Smooth muscle cell (in vitro differentiated cells): ENCODE measurements around the gene KIF1B. TPM values are rescaled to one million over a fixed set of nuclear protein-coding genes. Genes with fewer than 3 reads are reported as not detected.

Experiments
- DNase-seq: peaks from one replicate; lab custom pipeline; 2025; ENCODE audit not compliant: unreplicated experiment; lab: John Stamatoyannopoulos, UW
- H2AFZ ChIP-seq: fragments of 200-600 bp; sonication (generic); 2 replicates; pipeline ENCODE4 v1.6.0; 2016; ENCODE audit warnings: antibody characterized with exemption, low read depth, mild to moderate bottlenecking
- H3F3A ChIP-seq: fragments of 200-600 bp; sonication (generic); 2 replicates; pipeline ENCODE4 v1.6.0; 2017; ENCODE audit warnings: antibody characterized with exemption, low read depth
- H3K27ac ChIP-seq: fragments of 200-600 bp; sonication (generic); 2 replicates; pipeline ENCODE4 v1.5.1; 2016; ENCODE audit warnings: low read depth, mild to moderate bottlenecking
- H3K27me3 ChIP-seq: fragments of 200-600 bp; sonication (generic); 2 replicates; pipeline ENCODE4 v1.6.1; 2016; ENCODE audit warnings: low read depth, mild to moderate bottlenecking
- H3K36me3 ChIP-seq: fragments of 200-600 bp; sonication (generic); 2 replicates; pipeline ENCODE4 v1.5.1; 2016; ENCODE audit warnings: low read depth
- H3K4me1 ChIP-seq: fragments of 200-600 bp; sonication (generic); 2 replicates; pipeline ENCODE4 v1.5.1; 2016; ENCODE audit warnings: low read depth
- H3K4me2 ChIP-seq: fragments of 200-600 bp; sonication (generic); 2 replicates; pipeline ENCODE4 v1.6.0; 2016; ENCODE audit warnings: mild to moderate bottlenecking
- H3K4me3 ChIP-seq: fragments of 200-600 bp; sonication (generic); 2 replicates; pipeline ENCODE4 v1.5.1; 2016; ENCODE audit warnings: mild to moderate bottlenecking
- H3K79me2 ChIP-seq: fragments of 200-600 bp; sonication (generic); 2 replicates; pipeline ENCODE4 v1.6.0; 2016; ENCODE audit warnings: low read depth, mild to moderate bottlenecking
- H3K9ac ChIP-seq: fragments of 200-600 bp; sonication (generic); 2 replicates; pipeline ENCODE4 v1.6.0; 2016; ENCODE audit warnings: low read depth
- H3K9me3 ChIP-seq: fragments of 200-600 bp; sonication (generic); replicated peaks from 2 replicates; pipeline ENCODE4 v1.5.1; 2016; ENCODE audit warnings: low read depth
- H4K20me1 ChIP-seq: fragments of 200-600 bp; sonication (generic); 2 replicates; pipeline ENCODE4 v1.6.0; 2016; ENCODE audit warnings: low read depth
- WGBS: methylation state at CpG from one replicate; pipeline ENCODE4 v1.1.7; 2016; ENCODE audit warnings: low lambda C conversion rate; 5-methylcytosine and 5-hydroxymethylcytosine counted together
- polyA plus RNA-seq: library from polyadenylated mRNA; unstranded; fragments of >200 nt; fragmentation: Nextera tagmentation; extraction: Ambion mirVana; gene quantifications from 2 replicates; pipeline ENCODE4 v1.2.1, GENCODE V29; 2016
- total RNA-seq: library from RNA; depleted of rRNA; stranded (reverse); fragments of >200 nt; gene quantifications from 2 replicates; pipeline ENCODE4 v1.2.3, GENCODE V29; 2014
- TF ChIP-seq, protein P1 (sequence below): fragments of 200-600 bp; sonication (generic); IDR thresholded peaks from 2 replicates; pipeline ENCODE4 v1.5.1; 2017; ENCODE audit warnings: borderline replicate concordance, mild to moderate bottlenecking, antibody characterized with exemption; ENCODE audit not compliant: insufficient read depth, poor library complexity, severe bottlenecking

Gene KIF1B
- total and polyA plus RNA-seq, 2 experiments from 2014 or later: 9.1 to 29.6 TPM

DNA sequence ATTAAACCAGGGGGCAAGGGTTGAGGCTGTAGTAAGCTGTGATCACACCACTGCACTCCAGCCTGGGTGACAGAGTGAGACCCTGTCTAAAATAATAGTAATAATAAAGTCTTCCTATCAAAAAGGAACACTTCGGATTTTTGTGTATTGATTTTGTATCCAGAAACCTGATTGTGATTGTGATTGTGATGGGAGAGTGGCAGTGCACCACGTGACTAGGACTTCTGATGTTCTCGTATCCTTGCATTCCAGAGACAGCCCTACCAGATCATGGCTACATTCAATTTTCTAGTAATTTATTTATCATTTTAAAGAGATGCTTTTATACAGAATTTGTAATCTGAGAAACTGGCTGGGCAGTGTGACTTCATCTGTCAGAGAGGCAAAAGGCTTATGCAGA is 2.6 kb upstream of the KIF1B start:
- no peak overlapping the region for H3K4me2 ChIP-seq
- H3K36me3 ChIP-seq: no peaks in the 10 kb centered on the region
- H3K9me3 ChIP-seq: no peaks in the 10 kb centered on the region
- H3F3A ChIP-seq: peaks cover 9% of the 10 kb centered on the region
- TF ChIP-seq, protein P1, sequence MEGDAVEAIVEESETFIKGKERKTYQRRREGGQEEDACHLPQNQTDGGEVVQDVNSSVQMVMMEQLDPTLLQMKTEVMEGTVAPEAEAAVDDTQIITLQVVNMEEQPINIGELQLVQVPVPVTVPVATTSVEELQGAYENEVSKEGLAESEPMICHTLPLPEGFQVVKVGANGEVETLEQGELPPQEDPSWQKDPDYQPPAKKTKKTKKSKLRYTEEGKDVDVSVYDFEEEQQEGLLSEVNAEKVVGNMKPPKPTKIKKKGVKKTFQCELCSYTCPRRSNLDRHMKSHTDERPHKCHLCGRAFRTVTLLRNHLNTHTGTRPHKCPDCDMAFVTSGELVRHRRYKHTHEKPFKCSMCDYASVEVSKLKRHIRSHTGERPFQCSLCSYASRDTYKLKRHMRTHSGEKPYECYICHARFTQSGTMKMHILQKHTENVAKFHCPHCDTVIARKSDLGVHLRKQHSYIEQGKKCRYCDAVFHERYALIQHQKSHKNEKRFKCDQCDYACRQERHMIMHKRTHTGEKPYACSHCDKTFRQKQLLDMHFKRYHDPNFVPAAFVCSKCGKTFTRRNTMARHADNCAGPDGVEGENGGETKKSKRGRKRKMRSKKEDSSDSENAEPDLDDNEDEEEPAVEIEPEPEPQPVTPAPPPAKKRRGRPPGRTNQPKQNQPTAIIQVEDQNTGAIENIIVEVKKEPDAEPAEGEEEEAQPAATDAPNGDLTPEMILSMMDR: no peak
- H3K27ac ChIP-seq: no peak overlapping the region
- H3K9ac ChIP-seq: no peak overlapping the region
- no peak overlapping the region for H2AFZ ChIP-seq
- H3K4me3 ChIP-seq: no peak overlapping the region
- peaks cover 13% of the 10 kb centered on the region for H3K4me1 ChIP-seq
- no peaks in the 10 kb centered on the region for H3K27me3 ChIP-seq
- 82% methylated on average over 3 of the region's 3 CpGs for WGBS
- no peak for DNase-seq
- peaks cover 12% of the 10 kb centered on the region for H3K79me2 ChIP-seq
- H4K20me1 ChIP-seq: peaks cover 13% of the 10 kb centered on the region

DNA sequence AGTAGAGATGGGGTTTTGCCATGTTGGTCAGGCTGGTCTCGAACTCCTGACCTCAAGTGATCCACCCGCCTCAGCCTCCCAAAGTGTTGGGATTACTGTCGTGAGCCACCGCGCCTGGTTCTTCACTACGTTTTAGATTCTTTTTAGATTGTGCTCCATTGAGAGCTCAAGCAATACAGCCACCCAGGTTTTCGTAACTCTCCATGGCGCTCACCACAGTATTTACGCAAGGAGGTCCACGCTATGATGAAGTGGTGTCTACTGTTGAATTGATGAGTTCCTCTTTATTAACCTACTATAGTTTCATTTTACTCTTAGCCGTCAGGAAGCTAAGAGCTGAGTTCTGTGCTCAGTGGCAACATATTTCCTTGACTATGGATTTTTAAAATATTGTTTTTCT is 1.8 kb upstream of the KIF1B start:
- TF ChIP-seq, protein P1: no peak
- H3K9ac ChIP-seq: no peak overlapping the region
- peaks cover 9% of the 10 kb centered on the region for H3F3A ChIP-seq
- no peak overlapping the region for H3K27ac ChIP-seq
- no peak overlapping the region for H2AFZ ChIP-seq
- H3K27me3 ChIP-seq: no peaks in the 10 kb centered on the region
- H3K4me3 ChIP-seq: no peak overlapping the region
- whole genome bisulfite sequencing: 96% methylated on average over 11 of the region's 11 CpGs
- no peak for DNase-seq
- no peak overlapping the region for H3K4me2 ChIP-seq
- peaks cover 20% of the 10 kb centered on the region for H4K20me1 ChIP-seq
- no peaks in the 10 kb centered on the region for H3K36me3 ChIP-seq
- peaks cover 20% of the 10 kb centered on the region for H3K4me1 ChIP-seq
- H3K9me3 ChIP-seq: no peaks in the 10 kb centered on the region
- peaks cover 19% of the 10 kb centered on the region for H3K79me2 ChIP-seq

DNA sequence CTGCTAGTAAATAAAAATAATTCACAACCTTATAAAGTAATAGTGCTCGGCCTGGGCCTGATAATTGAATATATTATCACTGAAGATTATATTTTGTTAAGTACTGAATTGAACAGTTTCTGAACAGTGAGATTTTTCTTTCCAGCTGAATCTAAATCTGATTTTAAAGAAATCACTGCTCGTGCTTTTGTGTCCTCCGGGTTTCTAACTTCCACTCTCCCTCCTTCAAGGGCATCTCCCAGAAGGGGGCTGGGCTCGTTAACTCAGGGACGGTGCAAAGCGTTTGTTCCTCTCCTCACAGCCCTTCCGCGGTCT is 823 bp upstream of the KIF1B start:
- H2AFZ ChIP-seq: peak overlapping the region; percentile 50
- H3K36me3 ChIP-seq: no peaks in the 10 kb centered on the region
- H3K79me2 ChIP-seq: peaks cover 29% of the 10 kb centered on the region
- H4K20me1 ChIP-seq: peaks cover 30% of the 10 kb centered on the region
- H3K4me2 ChIP-seq: peak overlapping the region; percentile 85
- no peaks in the 10 kb centered on the region for H3K27me3 ChIP-seq
- peak overlapping the region; percentile 99 for H3K4me3 ChIP-seq
- TF ChIP-seq, protein P1: no peak
- no peaks in the 10 kb centered on the region for H3K9me3 ChIP-seq
- H3K4me1 ChIP-seq: peaks cover 24% of the 10 kb centered on the region
- peak overlapping the region; percentile 98 for H3K27ac ChIP-seq
- WGBS: 13% methylated on average over 8 of the region's 8 CpGs
- peaks cover 9% of the 10 kb centered on the region for H3F3A ChIP-seq
- DNase-seq: no peak
- H3K9ac ChIP-seq: peak overlapping the region; percentile 98
